GM12892 (cell line): ENCODE data around the gene TBC1D14.

ENCODE experiments used
- POLR2A ChIP-seq: IDR thresholded peaks from 2 replicates; pipeline ENCODE4 v1.6.1; 2011; ENCODE audit warnings: low read depth, low read length, control low read depth
- POLR2AphosphoS5 ChIP-seq: IDR thresholded peaks from 2 replicates; pipeline ENCODE4 v1.6.1; 2011; ENCODE audit warnings: low read depth, low read length, control low read depth

DNA sequence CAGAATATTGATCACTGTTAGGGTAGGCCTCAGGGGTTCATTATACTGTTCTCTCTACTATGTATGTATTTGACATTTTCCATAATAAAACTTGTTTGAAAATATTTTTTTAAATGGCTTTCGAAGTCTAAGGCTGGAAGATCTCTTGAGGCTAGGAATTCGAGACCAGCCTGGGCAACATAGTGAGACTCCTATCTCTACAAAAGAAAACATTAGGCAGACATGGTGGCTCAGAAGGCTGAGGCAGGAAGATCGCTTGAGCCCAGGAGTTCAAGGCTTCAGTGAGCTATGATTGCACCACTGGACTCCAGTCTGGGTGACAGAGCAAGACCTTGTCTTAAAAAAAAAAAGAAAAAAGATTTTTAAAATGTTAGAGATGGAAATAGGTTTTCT is 15.5 kb upstream of the TBC1D14 start:
- TF ChIP-seq POLR2A (no peak), POLR2AphosphoS5 (no peak)
